K562 (cell line): ENCODE results near the gene DUSP9. TPM values are rescaled to one million over a fixed set of nuclear protein-coding genes. Genes with fewer than 3 reads are reported as not detected.

Source experiments
- ATAC-seq: fragments of 200-7000 bp; cut with Tn5 transposase; 3 replicates; pipeline ENCODE4 v1.9.1; 2020; ENCODE audit warnings: moderate library complexity
- BruUV-seq: library from RNA; stranded (reverse); fragments of 400-500 nt; replicated peaks from 2 replicates; lab custom pipeline; 2021; lab: Mats Ljungman, UMichigan
- CTCF ChIA-PET: fragments of 300-600 bp; formaldehyde crosslinking; extraction: SDS; loops from one replicate; lab custom pipeline; 2021; ENCODE audit warnings: low intra/inter-chr PET ratio; lab: Yijun Ruan, JAX
- POLR2A ChIA-PET: fragments of 300-600, 350-650 bp; sonication (Branson Sonifier 250); formaldehyde crosslinking; extraction: SDS; loops from one replicate; lab custom pipeline; 2021; ENCODE audit warnings: antibody characterized with exemption, inconsistent platforms; lab: Yijun Ruan, JAX
- DNase-seq, 4 experiments: peaks; one replicate each; pipeline versions ENCODE4 v3.0.0 to v3.0.0-alpha.2; 2011 to 2018; ENCODE audit warnings: low spot score in 3 of 4, mixed read lengths in 3 of 4; ENCODE audit errors: extremely low read depth in 1 of 4
- FAIRE-seq: peaks from 2 replicates; lab custom pipeline; 2011; peaks lifted over from hg19 to GRCh38; lab: Jason Lieb, UNC
- H2AFZ ChIP-seq: 2 replicates; pipeline ENCODE4 v1.6.0; 2011; ENCODE audit warnings: low read depth, low read length, control low read depth, inconsistent platforms
- H3K27ac ChIP-seq: fragments of 200-600 bp; 3 replicates; pipeline ENCODE4 v1.8.0; 2011; ENCODE audit warnings: low read depth, mild to moderate bottlenecking, control low read depth, inconsistent platforms, low read length, moderate library complexity, mixed read lengths; ENCODE audit errors: extremely low read depth
- H3K27me3 ChIP-seq, 2 experiments: fragments of 300-600 bp in 1 of 2; 2 replicates in 1 of 2; 3 replicates in 1 of 2; pipeline versions ENCODE4 v1.6.0 to v1.8.0; 2011; ENCODE audit warnings: inconsistent platforms in 2 of 2, low read length in 2 of 2, mild to moderate bottlenecking in 1 of 2, mixed read lengths in 1 of 2, moderate library complexity in 1 of 2; ENCODE audit not compliant: control insufficient read depth in 2 of 2, insufficient read depth in 2 of 2
- H3K36me3 ChIP-seq: fragments of 300-600 bp; 3 replicates; pipeline ENCODE4 v1.8.0; 2011; ENCODE audit warnings: mild to moderate bottlenecking, low read length, inconsistent platforms; ENCODE audit not compliant: control insufficient read depth, insufficient read depth
- H3K4me1 ChIP-seq, 2 experiments: fragments of 200-600 bp in 1 of 2; replicated peaks in 1 of 2; 2 replicates in 1 of 2; 3 replicates in 1 of 2; pipeline versions ENCODE4 v1.5.1 to v1.8.0; 2011; ENCODE audit warnings: inconsistent platforms in 2 of 2, low read length in 2 of 2, mild to moderate bottlenecking in 1 of 2, mixed read lengths in 1 of 2, moderate library complexity in 1 of 2; ENCODE audit not compliant: control insufficient read depth in 2 of 2, insufficient read depth in 2 of 2
- H3K4me2 ChIP-seq: 2 replicates; pipeline ENCODE4 v1.6.1; 2011; ENCODE audit warnings: low read length, control low read depth, inconsistent platforms, mixed read lengths; ENCODE audit not compliant: insufficient read depth
- H3K4me3 ChIP-seq: fragments of 200-600 bp; sonication (generic), shearing (Covaris generic); 2 replicates; pipeline ENCODE4 v1.5.1; 2016; ENCODE audit warnings: control low read depth, inconsistent platforms
- H3K79me2 ChIP-seq: fragments of 200-600 bp; 3 replicates; pipeline ENCODE4 v1.8.0; 2011; ENCODE audit warnings: low read length, inconsistent platforms; ENCODE audit not compliant: control insufficient read depth, insufficient read depth
- H3K9ac ChIP-seq, 2 experiments: 2 replicates each; pipeline versions ENCODE4 v1.6.0 to v1.6.1; 2011; ENCODE audit warnings: low read depth in 2 of 2, low read length in 2 of 2, control low read depth in 1 of 2, inconsistent platforms in 1 of 2, mild to moderate bottlenecking in 1 of 2, mixed read lengths in 1 of 2; ENCODE audit not compliant: insufficient read depth in 1 of 2
- H3K9me1 ChIP-seq: one replicate; pipeline ENCODE4 v1.6.0; 2011; ENCODE audit warnings: inconsistent platforms, mild to moderate bottlenecking, low read length, moderate library complexity; ENCODE audit not compliant: control insufficient read depth, insufficient read depth
- H3K9me3 ChIP-seq: replicated peaks from 2 replicates; pipeline ENCODE4 v1.5.1; 2011; ENCODE audit warnings: low read depth, low read length, inconsistent platforms; ENCODE audit not compliant: control insufficient read depth, insufficient read depth
- H4K20me1 ChIP-seq: replicated peaks from 2 replicates; pipeline ENCODE4 v1.6.1; 2011; ENCODE audit warnings: low read length, inconsistent platforms, mixed read lengths; ENCODE audit not compliant: control insufficient read depth, insufficient read depth
- CREB3L1 ChIP-seq: fragments of 450-650 bp; IDR thresholded peaks from 2 replicates; pipeline ENCODE4 v1.6.1; 2014; ENCODE audit warnings: low read depth, mild to moderate bottlenecking, moderate library complexity, borderline replicate concordance
- CXXC5 ChIP-seq: fragments of 250-450 bp; sonication (Bioruptor Pico); IDR thresholded peaks from 2 replicates; pipeline ENCODE4 v1.8.0; 2022; ENCODE audit warnings: inconsistent platforms, mild to moderate bottlenecking, moderate library complexity
- ELF1 ChIP-seq: fragments of 200-800 bp; sonication (Bioruptor generic); IDR thresholded peaks from 2 replicates; pipeline ENCODE4 v1.6.1; 2016; ENCODE audit warnings: missing genetic modification characterization, missing compliant biosample characterization
- HBP1 ChIP-seq: fragments of 450-650 bp; formaldehyde crosslinking; IDR thresholded peaks from 2 replicates; pipeline ENCODE4 v1.4.0; 2022; ENCODE audit warnings: missing genetic modification characterization
- NR3C1 ChIP-seq: sonication (generic); formaldehyde crosslinking; IDR thresholded peaks from 2 replicates; pipeline ENCODE4 v1.8.1; 2022; ENCODE audit warnings: missing genetic modification reagents
- PHB2 ChIP-seq: fragments of 450-650 bp; IDR thresholded peaks from 2 replicates; pipeline ENCODE4 v1.6.1; 2017; ENCODE audit warnings: low read depth
- TRIM28 ChIP-seq: fragments of 450-650 bp; IDR thresholded peaks from 2 replicates; pipeline ENCODE4 v1.6.1; 2017
- WGBS: fragments of 100-300 bp; shearing (Covaris generic); methylation state at CpG from one replicate; pipeline ENCODE4 v1.1.6; 2016; ENCODE audit warnings: low coverage, mixed read lengths; ENCODE audit not compliant: insufficient coverage; ENCODE audit errors: missing lambda C conversion rate; 5-methylcytosine and 5-hydroxymethylcytosine counted together
- in situ Hi-C: fragments of 300-500 bp; cut with MboI; formaldehyde crosslinking; loops from 4 replicates; pipeline ENCODE4 v1.15.0; 2018; ENCODE audit warnings: inconsistent platforms, mixed read lengths
- intact Hi-C: fragments of 100-400 bp; cut with micrococcal nuclease; formaldehyde crosslinking; loops from 2 replicates; pipeline ENCODE4 v1.14.2; 2022
- polyA plus RNA-seq, 8 experiments: library from polyadenylated mRNA; depleted of rRNA in 4 of 8; stranded (reverse) in 5 of 8; unstranded in 3 of 8; fragments of >200 nt; fragmentation: Nextera tagmentation in 2 of 8; fragmentation: Illumina TruSeq in 1 of 8; extraction: Ambion mirVana in 2 of 8; extraction: Trizol in 1 of 8; gene quantifications; 2 replicates each; pipeline versions ENCODE4 v1.2.1 to v1.2.3, GENCODE V29; 2011 to 2014; ENCODE audit warnings: inconsistent platforms in 1 of 8, missing spikeins in 1 of 8
- total RNA-seq, 7 experiments: library from RNA; depleted of rRNA in 6 of 7; stranded (reverse); fragments of >200 nt in 6 of 7; fragmentation: Illumina TruSeq in 2 of 7; extraction: Trizol in 2 of 7; gene quantifications; 2 replicates each; pipeline versions ENCODE4 v1.2.1 to v1.2.3, GENCODE V29; 2011 to 2021; ENCODE audit warnings: low replicate concordance in 1 of 7

Gene DUSP9
- total and polyA plus RNA-seq, 9 of the 15 experiments (the other 6 are each of a cell fraction or from before 2014, with no cell fraction given): 0.11 to 14.1 (median 5.5) TPM

- Histone ChIP-seq H3K27me3 (peaks cover 17 to 68% of the 10 kb centered on the region in 2 experiments; a peak in 4 of 5 replicates), H3K4me3 (no peak overlapping the region), H3K79me2 (no peaks in the 10 kb centered on the region), H4K20me1 (peaks cover 7% of the 10 kb centered on the region; the same call in 1 of the 2 replicates), H2AFZ (no peak overlapping the region), H3K9ac (peak overlapping the region in 1 of 2 experiments; percentile 13; a peak in 1 of 4 replicates), H3K4me2 (no peak overlapping the region), H3K9me3 (no peaks in the 10 kb centered on the region), H3K4me1 (peaks cover 0 to 20% of the 10 kb centered on the region in 2 experiments; a peak in 2 of 5 replicates), H3K9me1 (no peaks in the 10 kb centered on the region), H3K27ac (no peak overlapping the region), H3K36me3 (no peaks in the 10 kb centered on the region)
- ATAC-seq (no peak), DNase-seq (no peak), FAIRE-seq (no peak)
- ChIA-PET CTCF (no interaction called here), POLR2A (interaction anchor here (0.6 kb wide), 1 partner anchor 38 kb away, joined by 3 read pairs; no protein-coding TSS in a partner anchor)
- intact Hi-C loops: no loop called here
- no TSS peak for BruUV-seq
- in situ Hi-C loops: no loop called here
- TF ChIP-seq CREB3L1 (no peak), NR3C1 (CRISPR knock-in tag) (no peak), HBP1 (CRISPR knock-in tag) (no peak), CXXC5 (CRISPR knock-in tag) (no peak), PHB2 (no peak), TRIM28 (no peak), ELF1 (no peak)
- 25% methylated on average over 8 of the region's 15 CpGs for WGBS
Measured at GRCh38 chrX:153624196-153625091, 22.6 kb upstream of the DUSP9 start.
